HepG2 (cell line): ENCODE measurements around the gene TRABD. TPM values are rescaled to one million over a fixed set of nuclear protein-coding genes. Genes with fewer than 3 reads are reported as not detected.

ENCODE experiments used
- ATAC-seq: fragments of 200-7000 bp; cut with Tn5 transposase; 3 replicates; pipeline ENCODE4 v1.9.1; 2020; ENCODE audit warnings: mild to moderate bottlenecking, moderate library complexity
- BruUV-seq: library from RNA; stranded (reverse); fragments of 400-500 nt; replicated peaks from 2 replicates; lab custom pipeline; 2021; lab: Mats Ljungman, UMichigan
- CTCF ChIA-PET: fragments of 300-600 bp; formaldehyde crosslinking; extraction: SDS; loops from one replicate; lab custom pipeline; 2021; ENCODE audit warnings: low total read pairs, inconsistent platforms, low intra/inter-chr PET ratio; lab: Yijun Ruan, JAX
- POLR2A ChIA-PET: fragments of 350-600 bp; sonication (Branson Sonifier 250); formaldehyde crosslinking; loops from one replicate; lab custom pipeline; 2020; ENCODE audit warnings: antibody characterized with exemption, inconsistent platforms; lab: Yijun Ruan, JAX
- DNase-seq: peaks from one replicate; pipeline ENCODE4 v3.0.0-alpha.2; 2015; ENCODE audit warnings: low spot score
- FAIRE-seq: peaks from 3 replicates; lab custom pipeline; 2011; peaks lifted over from hg19 to GRCh38; lab: Jason Lieb, UNC
- H2AFZ ChIP-seq: one replicate; pipeline ENCODE4 v1.6.1; 2011; ENCODE audit warnings: low read length, inconsistent platforms
- H3K27ac ChIP-seq: fragments of 300-600 bp; 3 replicates; pipeline ENCODE4 v1.8.0; 2011; ENCODE audit warnings: mixed run types, mild to moderate bottlenecking, mixed read lengths, low read length, inconsistent platforms; ENCODE audit not compliant: insufficient read depth; ENCODE audit errors: extremely low read length
- H3K27me3 ChIP-seq, 2 experiments: fragments of 200-600 bp in 1 of 2; 2 replicates in 1 of 2; 3 replicates in 1 of 2; pipeline versions ENCODE4 v1.6.0 to v1.8.0; 2011; ENCODE audit warnings: low read length in 2 of 2, mild to moderate bottlenecking in 2 of 2, moderate library complexity in 2 of 2, inconsistent platforms in 1 of 2; ENCODE audit not compliant: insufficient read depth in 2 of 2, control insufficient read depth in 1 of 2
- H3K36me3 ChIP-seq, 2 experiments: fragments of 200-600 bp in 1 of 2; replicated peaks in 1 of 2; 2 replicates in 1 of 2; 3 replicates in 1 of 2; pipeline versions ENCODE4 v1.5.1 to v1.8.0; 2011; ENCODE audit warnings: low read length in 2 of 2, inconsistent platforms in 1 of 2; ENCODE audit not compliant: insufficient read depth in 2 of 2, control insufficient read depth in 1 of 2
- H3K4me1 ChIP-seq: 2 replicates; pipeline ENCODE4 v1.5.1; 2012; ENCODE audit warnings: low read length, inconsistent platforms; ENCODE audit not compliant: insufficient read depth
- H3K4me2 ChIP-seq: 2 replicates; pipeline ENCODE4 v1.6.0; 2011; ENCODE audit warnings: low read depth, low read length, inconsistent platforms
- H3K4me3 ChIP-seq, 3 experiments: fragments of 200-600 bp in 1 of 3; sonication (generic), shearing (Covaris generic) in 1 of 3; replicated peaks in 1 of 3; 2 replicates each; pipeline ENCODE4 v1.5.1; 2011 to 2016; ENCODE audit warnings: low read length in 3 of 3, inconsistent platforms in 2 of 3, low read depth in 2 of 3, mild to moderate bottlenecking in 2 of 3, control low read depth in 1 of 3, mixed read lengths in 1 of 3; ENCODE audit not compliant: insufficient read depth in 1 of 3
- H3K79me2 ChIP-seq: one replicate; pipeline ENCODE4 v1.6.1; 2011; ENCODE audit warnings: low read length, inconsistent platforms; ENCODE audit not compliant: insufficient read depth
- H3K9ac ChIP-seq: 2 replicates; pipeline ENCODE4 v1.6.0; 2011; ENCODE audit warnings: mild to moderate bottlenecking, low read depth, low read length, inconsistent platforms; ENCODE audit not compliant: insufficient read depth
- H3K9me3 ChIP-seq: 2 replicates; pipeline ENCODE4 v1.5.1; 2012; ENCODE audit warnings: mild to moderate bottlenecking, low read length
- H4K20me1 ChIP-seq: 2 replicates; pipeline ENCODE4 v1.6.0; 2011; ENCODE audit warnings: inconsistent platforms, mild to moderate bottlenecking, low read length, moderate library complexity; ENCODE audit not compliant: insufficient read depth
- ARHGAP35 ChIP-seq: sonication (generic); formaldehyde crosslinking; IDR thresholded peaks from 2 replicates; pipeline ENCODE4 v1.9.0; 2022; ENCODE audit warnings: mild to moderate bottlenecking, inconsistent platforms, moderate library complexity, missing genetic modification reagents, borderline replicate concordance
- BATF2 ChIP-seq: sonication (generic); formaldehyde crosslinking; IDR thresholded peaks from 2 replicates; pipeline ENCODE4 v1.8.0; 2022; ENCODE audit warnings: mild to moderate bottlenecking, missing genetic modification reagents, moderate library complexity
- ELF4 ChIP-seq: sonication (generic); formaldehyde crosslinking; IDR thresholded peaks from 2 replicates; pipeline ENCODE4 v1.5.0; 2020; ENCODE audit warnings: missing genetic modification reagents, mild to moderate bottlenecking, moderate library complexity, borderline replicate concordance
- HDAC2 ChIP-seq: sonication (generic); formaldehyde crosslinking; IDR thresholded peaks from 2 replicates; pipeline ENCODE4 v1.4.0; 2020; ENCODE audit warnings: missing genetic modification reagents
- HNRNPLL ChIP-seq: fragments of 200-400 bp; formaldehyde crosslinking; IDR thresholded peaks from 2 replicates; pipeline ENCODE4 v1.6.1; 2017; ENCODE audit warnings: mild to moderate bottlenecking, low read depth, low read length; ENCODE audit not compliant: poor library complexity, severe bottlenecking
- MTF2 ChIP-seq: sonication (generic); formaldehyde crosslinking; IDR thresholded peaks from 2 replicates; pipeline ENCODE4 v1.5.0; 2020; ENCODE audit warnings: missing genetic modification reagents, borderline replicate concordance
- NFE2 ChIP-seq: sonication (generic); formaldehyde crosslinking; IDR thresholded peaks from 2 replicates; pipeline ENCODE4 v1.4.0; 2020; ENCODE audit warnings: missing genetic modification reagents
- ZNF207 ChIP-seq: fragments of 450-650 bp; IDR thresholded peaks from 2 replicates; pipeline ENCODE4 v1.6.1; 2016; ENCODE audit warnings: antibody characterized with exemption, borderline replicate concordance
- ZNF432 ChIP-seq: sonication (generic); formaldehyde crosslinking; IDR thresholded peaks from 2 replicates; pipeline ENCODE4 v1.5.0; 2020; ENCODE audit warnings: missing genetic modification reagents, mild to moderate bottlenecking, borderline replicate concordance
- ZNF709 ChIP-seq: sonication (generic); formaldehyde crosslinking; IDR thresholded peaks from 2 replicates; pipeline ENCODE4 v1.5.0; 2020; ENCODE audit warnings: mild to moderate bottlenecking, missing genetic modification reagents
- ZNF788 ChIP-seq: sonication (generic); formaldehyde crosslinking; IDR thresholded peaks from 2 replicates; pipeline ENCODE4 v1.5.0; 2020; ENCODE audit warnings: mild to moderate bottlenecking, missing genetic modification reagents, borderline replicate concordance
- ZXDC ChIP-seq: sonication (generic); formaldehyde crosslinking; IDR thresholded peaks from 2 replicates; pipeline ENCODE4 v1.5.0; 2020; ENCODE audit warnings: mild to moderate bottlenecking, missing genetic modification reagents
- WGBS: methylation state at CpG from one replicate; pipeline ENCODE4 v1.1.6; 2017; ENCODE audit warnings: low lambda C conversion rate; 5-methylcytosine and 5-hydroxymethylcytosine counted together
- in situ Hi-C: cut with HindIII; loops from 2 replicates; pipeline ENCODE4 v1.10.0; 2017; ENCODE audit warnings: low pct_unique_long_range_greater_than_20kb; ENCODE audit not compliant: extremely low pct_ligation_motif_present
- intact Hi-C: fragments of 100-400 bp; cut with micrococcal nuclease; formaldehyde crosslinking; loops from one replicate; pipeline ENCODE4 v1.10.0; 2022; ENCODE audit not compliant: unreplicated experiment
- polyA plus RNA-seq, 8 experiments: library from polyadenylated mRNA; depleted of rRNA in 3 of 8; stranded (reverse) in 7 of 8; unstranded in 1 of 8; fragments of >200 nt; fragmentation: Illumina TruSeq in 4 of 8; extraction: Trizol in 4 of 8; gene quantifications; 2 replicates each; pipeline versions ENCODE4 v1.2.1 to v1.2.3, GENCODE V29; 2011 to 2016; ENCODE audit warnings: low read depth in 4 of 8, missing spikeins in 1 of 8, mixed read lengths in 1 of 8; ENCODE audit not compliant: insufficient read depth in 1 of 8
- total RNA-seq, 5 experiments: library from RNA; depleted of rRNA; stranded (reverse); fragments of >200 nt; fragmentation: Illumina TruSeq; extraction: Trizol; gene quantifications; 2 replicates each; pipeline ENCODE4 v1.2.3, GENCODE V29; 2016; ENCODE audit warnings: low read depth in 1 of 5
- TF ChIP-seq, protein P1 (sequence below): sonication (generic); formaldehyde crosslinking; IDR thresholded peaks from 2 replicates; pipeline ENCODE4 v1.4.0; 2020; ENCODE audit warnings: missing genetic modification reagents, borderline replicate concordance

TRABD gene
- total and polyA plus RNA-seq, 2 of the 13 experiments (the other 11 are each of a cell fraction or from before 2014, with no cell fraction given), result 21.5 to 28.9 TPM

DNA sequence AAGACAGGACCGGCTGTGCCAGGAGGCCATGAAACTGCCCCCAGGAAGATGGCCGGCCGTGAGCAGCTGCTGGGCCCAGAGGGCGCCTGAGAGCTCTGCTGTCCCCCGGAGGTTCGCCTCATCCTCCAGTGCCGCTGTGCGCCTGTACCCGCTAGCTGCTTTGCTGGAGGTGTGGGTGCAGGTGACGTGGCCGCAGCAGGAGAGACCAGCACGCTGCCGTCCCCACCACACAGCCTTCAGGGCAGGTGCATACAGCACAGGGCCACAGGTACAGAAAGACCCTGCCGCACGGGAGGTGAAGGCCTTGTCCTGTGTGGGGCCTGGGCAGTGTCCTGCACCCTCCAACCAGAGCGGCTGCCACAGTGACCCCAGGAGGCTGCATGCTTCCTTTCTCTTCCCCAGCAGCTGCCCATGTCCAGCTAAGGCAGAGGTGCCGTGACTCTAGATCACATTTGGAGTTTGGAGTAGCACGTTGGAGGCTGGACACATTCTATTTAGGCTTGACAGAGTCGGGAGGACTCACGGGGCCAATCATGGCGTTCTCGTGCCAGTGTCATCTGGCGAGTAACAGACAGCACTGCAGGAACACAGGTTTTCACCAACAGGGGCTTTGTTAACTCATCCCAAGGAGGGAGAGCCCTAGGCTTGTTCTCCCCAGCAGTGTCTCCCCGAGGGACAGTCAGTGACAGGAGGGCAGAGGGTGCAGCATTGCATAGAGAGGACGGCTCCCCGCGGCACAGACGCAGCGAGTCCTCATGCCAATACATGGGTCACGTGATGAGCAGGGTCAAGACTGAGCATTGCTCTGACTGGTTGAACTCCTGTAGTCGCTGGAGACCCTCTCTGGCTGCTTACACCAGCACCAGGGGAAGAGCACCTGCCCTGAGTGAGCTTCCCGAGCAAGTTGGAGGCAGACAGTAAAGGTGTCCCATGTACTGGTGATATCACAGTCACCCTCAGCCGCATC is 33.9 kb upstream of the TRABD start:
- Histone ChIP-seq H3K9ac (no peak overlapping the region), H3K36me3 (no peaks in the 10 kb centered on the region), H3K4me2 (peak overlapping the region; percentile 86), H3K4me3 (peak overlapping the region in 2 of 3 experiments; percentile 21 to 65; a peak in 5 of 6 replicates), H3K9me3 (no peaks in the 10 kb centered on the region), H4K20me1 (no peaks in the 10 kb centered on the region), H3K27me3 (peaks cover 0 to 48% of the 10 kb centered on the region in 2 experiments), H3K79me2 (no peaks in the 10 kb centered on the region), H3K4me1 (peaks cover 44% of the 10 kb centered on the region), H2AFZ (no peak overlapping the region), H3K27ac (no peak overlapping the region)
- ChIA-PET CTCF (no interaction called here), POLR2A (no interaction called here)
- in situ Hi-C loops (no loop called here), intact Hi-C loops (no loop called here)
- DNase-seq (no peak), FAIRE-seq (no peak), ATAC-seq (peak; percentile 63)
- 16% methylated on average over 7 of the region's 33 CpGs for WGBS
- no TSS peak for BruUV-seq
- TF ChIP-seq ZNF788, result peak; percentile 55; the same call in 1 of the 2 replicates
- TF ChIP-seq ZNF709 (CRISPR knock-in tag), result no peak
- 0 out of 2 replicates have a peak, but pooled peaks have one; percentile 48 for TF ChIP-seq MTF2 (CRISPR knock-in tag)
- TF ChIP-seq BATF2 (CRISPR knock-in tag), result no peak
- peak; percentile 39 for TF ChIP-seq HNRNPLL
- no peak for TF ChIP-seq ELF4 (CRISPR knock-in tag)
- no peak for TF ChIP-seq ZNF207
- TF ChIP-seq ZXDC (CRISPR knock-in tag), result no peak
- TF ChIP-seq ZNF432 (CRISPR knock-in tag), result no peak
- TF ChIP-seq HDAC2 (CRISPR knock-in tag), result peak; percentile 13; the same call in 1 of the 2 replicates
- no peak for TF ChIP-seq NFE2 (CRISPR knock-in tag)
- TF ChIP-seq ARHGAP35 (CRISPR knock-in tag), result no peak
- TF ChIP-seq, protein P1, sequence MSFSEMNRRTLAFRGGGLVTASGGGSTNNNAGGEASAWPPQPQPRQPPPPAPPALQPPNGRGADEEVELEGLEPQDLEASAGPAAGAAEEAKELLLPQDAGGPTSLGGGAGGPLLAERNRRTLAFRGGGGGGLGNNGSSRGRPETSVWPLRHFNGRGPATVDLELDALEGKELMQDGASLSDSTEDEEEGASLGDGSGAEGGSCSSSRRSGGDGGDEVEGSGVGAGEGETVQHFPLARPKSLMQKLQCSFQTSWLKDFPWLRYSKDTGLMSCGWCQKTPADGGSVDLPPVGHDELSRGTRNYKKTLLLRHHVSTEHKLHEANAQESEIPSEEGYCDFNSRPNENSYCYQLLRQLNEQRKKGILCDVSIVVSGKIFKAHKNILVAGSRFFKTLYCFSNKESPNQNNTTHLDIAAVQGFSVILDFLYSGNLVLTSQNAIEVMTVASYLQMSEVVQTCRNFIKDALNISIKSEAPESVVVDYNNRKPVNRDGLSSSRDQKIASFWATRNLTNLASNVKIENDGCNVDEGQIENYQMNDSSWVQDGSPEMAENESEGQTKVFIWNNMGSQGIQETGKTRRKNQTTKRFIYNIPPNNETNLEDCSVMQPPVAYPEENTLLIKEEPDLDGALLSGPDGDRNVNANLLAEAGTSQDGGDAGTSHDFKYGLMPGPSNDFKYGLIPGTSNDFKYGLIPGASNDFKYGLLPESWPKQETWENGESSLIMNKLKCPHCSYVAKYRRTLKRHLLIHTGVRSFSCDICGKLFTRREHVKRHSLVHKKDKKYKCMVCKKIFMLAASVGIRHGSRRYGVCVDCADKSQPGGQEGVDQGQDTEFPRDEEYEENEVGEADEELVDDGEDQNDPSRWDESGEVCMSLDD (CRISPR knock-in tag), result peak; percentile 66; the same call in 1 of the 2 replicates
